GM18511 (cell line): Measurements from ENCODE around the gene CCNY.

Source experiments
- ATAC-seq: cut with Tn5 transposase; IDR thresholded peaks from one replicate; pipeline ENCODE4 v1.9.1; 2021; ENCODE audit warnings: mild to moderate bottlenecking, moderate library complexity; ENCODE audit not compliant: unreplicated experiment

The CCNY gene

DNA sequence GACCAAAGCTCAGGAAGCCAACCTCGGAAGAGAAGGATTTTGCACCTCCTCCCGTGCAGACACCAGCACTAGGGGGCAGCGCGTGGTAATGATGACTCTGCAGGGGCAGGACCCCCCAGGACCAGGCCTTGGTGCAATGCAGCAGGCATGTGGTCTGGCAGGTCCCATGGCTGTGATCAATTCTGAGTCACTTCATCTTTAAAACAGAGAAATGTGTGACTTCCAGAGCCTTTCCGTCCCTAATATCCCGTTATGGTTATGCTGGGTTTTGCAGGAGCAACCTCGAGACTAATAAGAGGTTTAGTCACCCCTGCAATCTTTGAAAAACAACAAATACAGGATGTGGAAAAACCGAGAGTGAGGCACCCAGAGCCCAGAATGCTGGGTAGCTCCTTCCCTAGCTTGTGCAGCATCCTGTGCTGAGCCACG is 238.6 kb downstream of the CCNY start:
- no peak for ATAC-seq

DNA sequence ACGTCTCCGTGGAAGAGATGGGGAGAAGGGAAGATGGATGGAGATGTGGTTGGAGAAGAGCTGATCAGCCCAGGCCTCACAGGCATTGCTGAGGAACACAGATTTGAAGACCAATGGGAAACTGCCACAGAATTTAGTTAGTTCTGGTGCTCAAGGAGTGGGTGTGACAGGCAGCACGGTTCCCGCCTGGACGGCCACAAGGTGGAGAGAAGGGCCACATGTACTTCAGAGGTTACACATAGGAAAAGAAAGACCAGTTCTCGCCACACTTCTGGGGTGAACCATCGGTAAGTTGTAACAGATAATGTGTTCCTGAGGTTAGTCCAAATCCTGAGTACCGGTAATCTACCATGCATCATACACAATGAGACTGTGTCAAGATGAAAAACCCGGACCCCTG is 239.3 kb downstream of the CCNY start:
- ATAC-seq: no peak

DNA sequence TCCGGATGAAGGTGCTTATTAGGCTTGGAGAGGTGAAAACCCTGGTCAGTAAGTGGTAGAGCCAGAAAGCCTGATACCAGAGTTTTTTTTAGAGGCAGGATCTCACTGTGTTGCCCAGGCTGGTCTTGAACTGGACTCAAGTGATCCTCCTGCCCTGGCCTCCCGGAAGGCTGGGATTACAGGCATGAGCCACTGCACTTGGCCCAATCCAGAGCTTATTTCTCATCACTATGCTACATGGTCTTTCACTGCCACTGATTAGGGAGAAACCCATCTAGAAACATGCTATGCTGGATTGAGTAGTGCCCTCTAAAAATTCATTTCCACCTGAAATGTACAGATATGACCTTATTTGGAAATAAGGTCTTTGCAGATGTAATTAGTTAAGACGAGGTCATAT is 240.4 kb downstream of the CCNY start:
- no peak for ATAC-seq

DNA sequence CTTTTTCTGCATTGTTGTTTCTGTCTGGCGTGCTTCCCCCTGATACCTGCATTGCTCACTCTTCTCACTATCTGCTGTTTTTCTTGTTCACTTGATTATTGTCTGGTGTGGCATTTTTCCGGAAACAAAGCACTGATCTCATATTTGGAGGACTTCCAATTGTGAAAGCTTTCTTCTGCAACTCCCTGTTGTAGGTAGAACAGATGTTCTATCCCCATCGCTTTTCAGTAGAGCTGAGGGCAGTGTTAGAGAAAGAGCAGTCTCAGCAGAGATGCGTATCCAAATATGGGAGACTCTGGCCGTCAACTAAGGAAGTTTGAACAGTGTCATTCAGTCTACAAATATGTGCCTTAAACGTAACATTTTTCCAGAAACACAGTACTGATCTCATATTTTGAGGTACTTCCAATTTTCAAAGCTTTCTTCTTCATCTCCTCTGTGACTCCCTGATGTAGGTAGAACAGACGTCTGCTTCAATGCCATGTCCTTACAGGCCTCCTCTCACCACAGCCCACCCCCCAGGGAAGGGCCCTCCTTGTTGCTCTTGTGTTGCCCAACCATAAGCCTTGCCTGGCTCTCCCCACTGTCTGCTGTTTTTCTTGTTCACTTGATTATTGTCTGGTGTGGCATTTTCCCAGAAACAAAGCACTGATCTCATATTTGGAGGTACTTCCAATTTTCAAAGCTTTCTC is 241.8 kb downstream of the CCNY start:
- ATAC-seq: no peak

DNA sequence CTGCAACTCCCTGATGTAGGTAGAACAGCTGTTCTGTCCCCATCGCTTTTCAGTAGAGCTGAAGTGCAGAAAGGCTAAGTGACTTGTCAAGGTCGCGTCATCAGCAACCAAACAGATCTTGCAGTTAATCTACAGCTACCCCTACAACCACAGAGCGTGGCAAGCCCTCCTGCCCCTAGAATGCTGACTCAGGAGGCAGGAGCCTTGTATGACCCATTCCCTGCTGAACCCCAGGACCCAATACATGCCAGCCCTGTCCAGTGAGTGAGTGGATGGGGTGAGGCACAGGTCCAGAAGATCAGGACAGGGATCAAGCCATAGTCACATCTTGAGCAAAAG is 242.3 kb downstream of the CCNY start:
- ATAC-seq: no peak

GRCh38 chr10:35579116-35579515 is 242.8 kb downstream of the CCNY start:
- ATAC-seq: no peak

GRCh38 chr10:35579726-35580422 is 243.6 kb downstream of the CCNY start:
- no peak for ATAC-seq

GRCh38 chr10:35580423-35580770 is 244.1 kb downstream of the CCNY start:
- no peak for ATAC-seq

DNA sequence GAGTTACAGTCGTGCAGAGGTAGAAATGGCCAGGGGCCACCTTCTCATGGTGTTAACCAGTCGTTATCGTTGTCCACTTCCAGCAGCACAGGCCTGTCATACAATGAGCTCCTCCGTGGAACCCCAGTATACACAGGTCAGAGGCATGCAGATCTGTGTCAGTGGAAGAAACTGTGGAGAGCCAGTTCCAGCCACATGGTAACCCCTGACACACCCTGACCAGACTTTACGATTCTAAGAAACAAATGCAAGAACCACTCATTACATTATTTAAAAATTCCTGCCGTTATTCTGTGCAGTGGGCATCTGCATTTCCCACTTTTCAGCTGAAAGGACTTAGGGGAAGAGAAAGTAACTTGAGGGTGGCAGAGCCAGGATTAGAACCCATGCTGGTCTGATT is 245.3 kb downstream of the CCNY start:
- no peak for ATAC-seq

DNA sequence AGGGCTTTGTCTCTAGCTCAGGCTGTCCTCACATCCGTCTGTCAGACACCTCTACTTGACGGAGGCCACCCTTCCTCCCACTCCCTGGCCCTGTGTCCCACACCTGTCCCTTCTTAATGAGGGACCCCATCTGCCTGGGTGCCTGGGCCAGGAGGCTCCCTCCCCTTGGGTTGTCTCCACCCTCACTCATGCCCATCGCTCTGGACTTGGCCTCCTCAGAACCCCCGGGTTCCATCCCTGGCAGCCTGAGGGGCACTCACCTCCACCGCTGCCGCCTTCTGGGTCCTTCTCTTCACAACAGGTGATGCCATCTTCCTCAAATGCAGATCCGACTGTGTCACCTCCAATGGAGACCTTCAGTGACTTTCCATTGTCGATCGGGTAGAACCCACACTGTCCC is 248.6 kb downstream of the CCNY start:
- no peak for ATAC-seq

GRCh38 chr10:35585356-35585755 is 249.0 kb downstream of the CCNY start:
- ATAC-seq: no peak

DNA sequence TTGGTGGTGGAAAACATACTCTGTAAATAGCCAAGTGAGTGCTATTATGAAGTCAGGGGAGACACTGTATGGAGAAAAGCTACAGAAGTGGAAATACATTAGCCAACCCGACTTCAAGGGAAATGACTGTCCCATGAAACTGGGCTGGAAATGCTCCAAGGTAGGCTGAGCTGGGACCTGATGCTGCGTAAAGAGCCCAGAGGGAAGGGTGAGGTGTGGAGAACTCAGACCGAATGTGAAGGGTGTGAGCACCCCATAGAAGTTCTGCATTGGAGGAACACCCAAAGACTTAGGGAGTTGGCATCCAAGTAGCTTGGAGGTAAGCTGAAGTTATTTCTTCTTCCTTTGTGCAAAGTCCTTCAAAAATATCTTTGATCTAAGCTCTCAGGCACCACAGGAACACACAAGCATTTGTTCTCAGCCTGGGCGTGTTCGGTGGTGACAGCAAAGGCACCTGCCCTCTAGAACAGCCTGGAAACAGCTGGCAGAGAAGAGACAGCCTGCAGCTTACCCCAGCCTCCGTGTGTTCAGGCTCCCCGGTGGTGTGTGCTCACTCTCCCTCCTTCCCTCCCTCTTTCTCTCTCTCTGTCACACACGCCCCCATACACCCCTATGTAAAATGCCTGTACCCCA is 249.7 kb downstream of the CCNY start:
- no peak for ATAC-seq

- ATAC-seq: no peak
Observed at GRCh38 chr10:35588836-35589235, 252.5 kb downstream of the CCNY start.

DNA sequence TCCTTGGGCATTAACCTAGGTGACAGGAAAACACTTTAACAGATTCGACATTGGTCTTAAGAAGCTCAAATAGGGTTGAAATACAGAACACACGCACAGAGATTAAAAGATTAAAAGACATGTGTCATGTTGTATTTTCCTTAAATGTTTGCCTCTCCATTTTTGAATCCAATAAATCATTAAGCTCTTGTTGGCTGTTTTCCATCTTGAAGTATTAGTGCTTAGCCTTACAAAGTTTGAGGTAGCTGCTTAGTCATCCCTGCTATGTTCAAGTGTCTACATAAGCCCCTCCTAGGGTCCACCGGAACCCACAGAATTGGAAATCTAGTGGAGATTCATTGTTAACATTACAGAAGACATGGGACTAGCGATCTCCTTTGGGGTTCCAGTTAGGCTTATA is 256.1 kb downstream of the CCNY start:
- no peak for ATAC-seq

GRCh38 chr10:35594115-35595079 is 258.1 kb downstream of the CCNY start:
- no peak for ATAC-seq

DNA sequence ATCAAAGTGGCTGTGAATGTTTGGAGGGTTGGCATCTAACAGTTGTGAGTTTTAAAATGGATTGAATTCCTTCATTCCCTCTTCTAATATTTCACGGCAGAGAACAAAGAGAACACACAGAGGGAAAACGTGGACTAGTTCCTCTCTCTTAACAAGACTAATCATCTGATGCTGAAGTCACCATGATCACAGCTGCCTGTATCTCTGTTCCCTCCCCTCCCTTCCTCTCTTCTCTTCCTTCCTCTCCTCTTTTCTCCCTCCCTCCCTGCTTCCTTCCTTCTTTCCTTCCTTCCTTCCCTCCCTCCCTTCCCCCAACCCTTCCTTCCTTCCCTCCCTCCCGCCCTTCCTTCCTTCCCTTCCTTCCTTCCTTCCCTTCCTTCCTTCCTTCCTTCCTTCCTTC is 258.8 kb downstream of the CCNY start:
- ATAC-seq: no peak

DNA sequence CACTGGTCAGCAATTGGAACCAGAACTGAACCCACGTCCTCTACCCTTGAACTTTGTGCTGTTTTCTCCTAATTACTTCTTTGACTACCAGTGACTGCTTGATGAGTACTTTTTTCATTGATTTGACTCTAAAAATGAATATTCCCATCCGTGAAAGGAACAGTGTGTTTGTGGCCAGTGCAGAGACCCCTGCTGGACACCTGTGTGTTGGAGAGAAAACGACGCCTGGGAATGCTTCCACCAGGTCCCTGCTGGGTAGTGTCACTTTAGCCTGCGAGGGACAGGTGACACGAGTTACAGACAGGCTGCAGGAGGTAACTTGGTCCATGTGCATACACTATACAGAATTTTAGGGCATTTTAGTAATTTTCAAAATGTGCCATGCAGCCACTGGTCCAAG is 262.1 kb downstream of the CCNY start:
- ATAC-seq: no peak

GRCh38 chr10:35600193-35600592 is 263.9 kb downstream of the CCNY start:
- no peak for ATAC-seq

GRCh38 chr10:35605191-35605590 is 268.9 kb downstream of the CCNY start, which contains the start of gene GJD4:
Gene GJD4 (plus strand): TSS chr10:35605341. CDS start chr10:35605568, 227 bp downstream.
- no peak for ATAC-seq

- ATAC-seq: no peak
Observed at GRCh38 chr10:35606430-35606829, 270.1 kb downstream of the CCNY start.
